OCI-LY7 (cell line): ENCODE results near the gene SLC9A6.
"Not testable (repeated sequence)": the region's sequence is repeated elsewhere in the genome, so short reads cannot be mapped to it uniquely, and the experiment has no call there.

ENCODE experiments used
- CTCF ChIP-seq: fragments of 200-600 bp; sonication (generic); conservative IDR thresholded peaks from 2 replicates; pipeline ENCODE4 v1.5.1; 2014; ENCODE audit warnings: mild to moderate bottlenecking, antibody characterized with exemption, low read length, moderate library complexity, mixed read lengths
- EZH2phosphoT487 ChIP-seq: fragments of 200-600 bp; sonication (generic); IDR thresholded peaks from 2 replicates; pipeline ENCODE4 v1.6.1; 2018; ENCODE audit warnings: low read depth, borderline replicate concordance, mild to moderate bottlenecking, mixed run types, antibody characterized with exemption, low read length, moderate library complexity, mixed read lengths

- not testable (repeated sequence) for TF ChIP-seq CTCF, EZH2phosphoT487
Observed at GRCh38 chrX:136050875-136051274, 65.6 kb downstream of the SLC9A6 start.
